Small intestine (tissue), 7 donors: Measurements from ENCODE around the gene GALNT7. TPM values are rescaled to one million over a fixed set of nuclear protein-coding genes. Genes with fewer than 3 reads are reported as not detected.

ENCODE experiments used
- DNase-seq, 2 donors: peaks; one replicate each; pipeline versions ENCODE4 v3.0.0 to v3.0.0-alpha.2; 2013
- FAIRE-seq: peaks from 2 replicates; lab custom pipeline; 2012; peaks lifted over from hg19 to GRCh38; lab: Jason Lieb, UNC
- H3K27ac ChIP-seq, 3 donors: one replicate each; pipeline ENCODE4 v1.5.1; 2013; ENCODE audit warnings: low read length in 2 of 3, mild to moderate bottlenecking in 2 of 3, control low read depth in 1 of 3, inconsistent platforms in 1 of 3, low read depth in 1 of 3, moderate library complexity in 1 of 3
- H3K27me3 ChIP-seq, 3 donors: one replicate each; pipeline ENCODE4 v1.6.1; 2013; ENCODE audit warnings: low read length in 3 of 3, inconsistent platforms in 1 of 3; ENCODE audit not compliant: control insufficient read depth in 3 of 3, insufficient read depth in 3 of 3
- H3K36me3 ChIP-seq, 3 donors: one replicate each; pipeline ENCODE4 v1.6.1; 2013; ENCODE audit warnings: low read length in 3 of 3, inconsistent platforms in 1 of 3, low read depth in 1 of 3, mild to moderate bottlenecking in 1 of 3, moderate library complexity in 1 of 3; ENCODE audit not compliant: control insufficient read depth in 3 of 3, insufficient read depth in 2 of 3
- H3K4me1 ChIP-seq, 3 donors: one replicate each; pipeline ENCODE4 v1.6.1; 2013; ENCODE audit warnings: low read length in 2 of 3, inconsistent platforms in 1 of 3, low read depth in 1 of 3, mild to moderate bottlenecking in 1 of 3, moderate library complexity in 1 of 3; ENCODE audit not compliant: control insufficient read depth in 3 of 3, insufficient read depth in 2 of 3
- H3K4me3 ChIP-seq, 3 donors: one replicate each; pipeline ENCODE4 v1.5.1; 2013; ENCODE audit warnings: low read length in 3 of 3, control low read depth in 1 of 3, inconsistent platforms in 1 of 3, low read depth in 1 of 3, mild to moderate bottlenecking in 1 of 3, moderate library complexity in 1 of 3
- H3K9me3 ChIP-seq, 2 donors: one replicate each; pipeline ENCODE4 v1.6.1; 2013; ENCODE audit warnings: low read depth in 1 of 2, low read length in 1 of 2; ENCODE audit not compliant: control insufficient read depth in 2 of 2, insufficient read depth in 1 of 2
- WGBS, 3 donors: extraction: QIAGEN DNeasy Blood & Tissue Kit; methylation state at CpG; one replicate each; pipeline ENCODE4 v1.1.7; 2013; 5-methylcytosine and 5-hydroxymethylcytosine counted together
- polyA plus RNA-seq, 4 donors: library from polyadenylated mRNA; stranded (reverse) in 3 of 4; unstranded in 1 of 4; fragments of 200-250 nt in 3 of 4; fragments of 120-200 nt in 1 of 4; gene quantifications; one replicate each; pipeline versions ENCODE4 v1.2.1 to v1.2.3, GENCODE V29; 2013
- donor health status: healthy with polysubstance abuse.
- donor health status: control.
- donor health status: control.
- donor health status: Bipolar disorder and iron deficiency.
- donor health status: healthy.

The GALNT7 gene
- polyA plus RNA-seq, 4 donors: 10.0 to 58.4 (median 19.5) TPM

DNA sequence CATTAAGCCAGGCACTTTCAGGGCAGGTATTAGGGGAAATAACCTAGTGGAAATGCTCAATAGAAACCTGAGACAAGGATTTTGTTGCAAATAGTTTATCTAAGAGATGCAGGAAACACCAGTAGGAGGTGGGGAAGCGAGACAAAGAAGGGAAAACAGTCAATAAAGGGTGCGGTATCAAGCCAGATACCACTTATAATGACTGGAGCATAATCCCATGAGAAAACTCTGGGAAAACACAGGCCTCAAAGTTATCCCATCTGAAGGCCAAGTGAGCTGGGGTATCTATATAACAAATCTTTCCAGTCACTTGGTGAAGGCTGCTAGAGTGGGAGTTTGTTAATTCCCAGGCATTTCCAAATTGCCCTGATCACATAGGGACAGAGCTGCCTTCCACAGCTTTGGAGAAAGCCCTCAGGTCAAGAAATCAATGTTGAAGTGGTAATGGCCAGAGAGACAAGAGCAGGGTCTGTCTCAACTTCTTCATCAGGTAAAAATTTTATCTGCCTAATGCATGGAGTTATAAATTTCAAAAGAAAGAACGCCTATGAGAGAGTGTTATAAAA is 175.3 kb downstream of the GALNT7 start:
- H3K36me3 ChIP-seq: no peaks in the 10 kb centered on the region
- H3K4me1 ChIP-seq: no peaks in the 10 kb centered on the region
- H3K4me3 ChIP-seq: no peak overlapping the region
- H3K27ac ChIP-seq: no peak overlapping the region
- 81 to 85% (median 84%) methylated on average over 3 of the region's 3 CpGs for WGBS, 3 donors
- H3K27me3 ChIP-seq: peaks cover 0 to 2% (median 0%) of the 10 kb centered on the region in 3 donors
- DNase-seq (no peak), FAIRE-seq (no peak)
- peaks cover 0 to 8% of the 10 kb centered on the region in 2 donors for H3K9me3 ChIP-seq

DNA sequence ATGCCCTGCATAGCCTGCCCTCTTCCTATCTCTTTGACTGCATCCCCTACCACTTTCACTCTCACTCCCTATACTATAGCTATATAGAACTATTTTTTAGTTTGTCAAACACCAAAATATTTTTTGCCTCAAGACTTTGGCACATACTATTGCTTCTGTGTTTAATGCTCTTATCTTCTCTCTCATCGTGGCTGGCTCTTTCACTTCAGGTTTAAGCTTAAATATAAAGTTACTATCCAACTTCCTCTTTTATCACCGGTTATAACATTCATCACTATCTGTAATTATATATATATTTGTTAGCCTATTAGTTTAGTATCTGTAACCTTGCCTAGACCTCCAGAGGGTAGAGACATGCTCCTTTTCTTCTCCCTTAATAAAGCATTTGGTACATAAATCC is 177.0 kb downstream of the GALNT7 start:
- peaks cover 0 to 2% (median 0%) of the 10 kb centered on the region in 3 donors for H3K27me3 ChIP-seq
- no peaks in the 10 kb centered on the region for H3K36me3 ChIP-seq
- no peak for FAIRE-seq
- H3K27ac ChIP-seq: no peak overlapping the region
- DNase-seq: no peak
- peaks cover 0 to 8% of the 10 kb centered on the region in 2 donors for H3K9me3 ChIP-seq
- H3K4me3 ChIP-seq: no peak overlapping the region
- WGBS, 3 donors: 31 to 55% (median 47%) methylated on average over 2 of the region's 2 CpGs
- no peaks in the 10 kb centered on the region for H3K4me1 ChIP-seq

DNA sequence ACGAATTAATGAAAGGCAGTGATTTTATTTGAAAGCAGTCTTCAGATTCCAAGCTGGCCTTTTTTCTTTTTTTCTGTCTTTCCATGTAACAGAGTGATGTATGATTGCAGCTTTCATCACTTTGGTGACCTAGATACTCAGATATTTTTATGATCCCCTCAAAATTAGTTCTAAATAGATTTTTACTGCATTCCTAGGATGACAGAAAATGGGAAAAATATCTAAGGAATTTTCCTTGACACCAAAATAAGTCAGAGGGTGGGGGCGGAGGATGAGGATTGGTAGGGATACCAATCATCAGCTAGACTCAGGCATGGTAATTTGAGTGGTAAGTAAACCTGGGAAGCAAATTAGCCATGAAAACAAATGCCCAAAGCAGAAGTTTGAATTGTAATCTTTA is 177.5 kb downstream of the GALNT7 start:
- DNase-seq (no peak), FAIRE-seq (no peak)
- H3K4me1 ChIP-seq: no peaks in the 10 kb centered on the region
- H3K4me3 ChIP-seq: no peak overlapping the region
- WGBS, 3 donors: 55 to 94% (median 86%) methylated on average over 2 of the region's 2 CpGs
- no peak overlapping the region for H3K27ac ChIP-seq
- peaks cover 0 to 2% (median 0%) of the 10 kb centered on the region in 3 donors for H3K27me3 ChIP-seq
- no peaks in the 10 kb centered on the region for H3K36me3 ChIP-seq
- H3K9me3 ChIP-seq: peaks cover 0 to 8% of the 10 kb centered on the region in 2 donors

DNA sequence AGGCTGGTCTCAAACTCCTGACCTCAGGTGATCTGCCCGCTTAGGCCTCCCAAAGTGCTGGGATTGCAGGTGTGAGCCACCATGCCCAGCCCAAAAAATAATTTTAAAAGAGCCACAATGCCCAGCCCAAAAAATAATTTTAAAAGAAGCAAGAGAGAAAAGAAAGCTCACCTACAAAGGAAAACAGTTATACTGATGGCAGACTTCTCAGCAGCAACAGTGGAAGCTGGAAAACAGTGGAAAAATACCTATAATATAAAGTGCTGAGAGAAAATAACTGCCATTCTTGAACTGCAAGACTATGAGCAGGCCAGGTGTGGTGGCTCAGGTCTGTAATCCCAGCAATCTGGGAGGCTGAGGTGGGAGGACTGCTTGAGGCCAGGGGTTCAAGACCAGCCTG is 178.9 kb downstream of the GALNT7 start:
- H3K36me3 ChIP-seq: no peaks in the 10 kb centered on the region
- FAIRE-seq (no peak), DNase-seq (no peak)
- H3K27ac ChIP-seq: no peak overlapping the region
- H3K4me1 ChIP-seq: no peaks in the 10 kb centered on the region
- peaks cover 0 to 2% (median 0%) of the 10 kb centered on the region in 3 donors for H3K27me3 ChIP-seq
- H3K9me3 ChIP-seq: peaks cover 0 to 8% of the 10 kb centered on the region in 2 donors
- WGBS, 3 donors: 92 to 100% (median 100%) methylated on average over 1 of the region's 1 CpG
- no peak overlapping the region for H3K4me3 ChIP-seq

DNA sequence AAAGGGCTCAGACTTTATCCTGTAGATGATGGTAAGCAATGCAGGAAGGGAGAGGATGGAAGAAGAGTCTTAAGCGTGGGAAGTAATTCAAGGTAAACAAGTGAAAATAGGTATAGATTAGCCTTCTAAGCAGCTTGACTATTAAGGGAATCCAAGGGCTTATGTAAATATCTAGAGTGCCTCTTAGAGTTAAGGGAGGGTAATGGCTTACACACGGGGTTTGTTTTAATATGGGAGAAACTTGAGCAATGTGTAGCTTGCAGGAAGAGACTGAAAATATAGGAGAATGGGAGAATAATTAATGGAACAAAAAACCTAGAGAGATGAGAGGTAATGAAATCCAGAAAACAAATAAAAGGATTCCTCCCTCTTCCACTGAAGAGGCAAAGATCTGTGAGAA is 189.3 kb downstream of the GALNT7 start:
- no peak for FAIRE-seq

DNA sequence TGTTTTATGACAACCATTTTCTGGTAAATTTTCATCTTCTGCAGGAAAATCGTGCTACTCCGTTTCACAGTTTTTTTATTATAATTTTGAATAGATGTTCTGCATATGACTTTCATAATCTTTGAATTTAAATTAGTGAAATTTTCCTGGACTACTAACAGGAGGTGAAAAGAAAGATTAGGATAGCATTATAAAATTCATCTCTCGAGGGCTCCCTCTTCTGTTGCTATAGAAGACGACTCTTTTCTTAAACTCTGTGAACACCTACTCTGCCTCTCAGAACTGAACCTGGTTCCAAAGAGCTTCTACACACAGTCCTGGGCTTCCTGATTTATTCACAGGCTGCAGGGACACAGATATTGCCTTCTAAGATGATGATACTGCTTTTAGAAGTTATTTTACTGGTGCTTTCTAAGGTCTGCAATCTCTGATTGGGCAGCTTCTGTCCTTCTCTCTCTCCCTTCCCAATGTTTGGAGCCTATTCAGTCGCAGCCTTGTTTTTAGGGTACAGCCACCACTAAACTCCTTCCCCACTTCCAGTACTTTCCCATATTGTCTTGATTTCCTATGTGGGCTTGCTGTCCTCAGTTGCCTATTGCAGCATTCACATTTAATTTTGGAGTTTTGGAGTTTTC is 192.1 kb downstream of the GALNT7 start:
- Histone ChIP-seq H3K9me3 (no peaks in the 10 kb centered on the region), H3K36me3 (no peaks in the 10 kb centered on the region), H3K27me3 (no peaks in the 10 kb centered on the region), H3K4me3 (no peak overlapping the region), H3K27ac (no peak overlapping the region), H3K4me1 (no peaks in the 10 kb centered on the region)
- WGBS, 3 donors: 56 to 58% (median 56%) methylated on average over 5 of the region's 5 CpGs
- no peak for FAIRE-seq
- DNase-seq: peak in 1 of 2 donors; percentile 25

More for the DNA sequence above, 189.3 kb downstream of the GALNT7 start:
- Histone ChIP-seq H3K27me3 (no peaks in the 10 kb centered on the region), H3K4me1 (no peaks in the 10 kb centered on the region), H3K36me3 (no peaks in the 10 kb centered on the region), H3K4me3 (no peak overlapping the region), H3K27ac (no peak overlapping the region), H3K9me3 (no peaks in the 10 kb centered on the region)
- no peak for DNase-seq
- 54 to 68% (median 63%) methylated on average over 2 of the region's 2 CpGs for WGBS, 3 donors

DNA sequence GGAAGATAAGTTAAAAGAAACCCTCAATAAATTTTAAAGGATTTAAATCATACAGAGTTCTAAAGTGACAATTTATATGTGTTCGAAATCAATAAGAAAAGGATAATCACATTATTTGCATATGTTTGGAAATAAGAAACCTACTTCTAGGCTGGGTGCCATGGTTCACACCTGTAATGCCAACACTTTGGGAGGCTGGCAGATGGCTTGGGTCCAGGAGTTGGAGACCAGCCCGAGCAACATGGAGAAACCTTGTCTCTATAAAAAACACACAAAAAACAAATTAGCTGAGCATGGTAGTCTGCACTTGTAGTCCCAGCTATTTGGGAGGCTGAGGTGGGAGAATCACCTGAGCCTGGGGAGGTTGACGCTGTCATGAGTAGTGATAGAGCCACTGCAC is 194.1 kb downstream of the GALNT7 start:
- H3K4me1 ChIP-seq: no peaks in the 10 kb centered on the region
- FAIRE-seq (no peak), DNase-seq (no peak)
- no peak overlapping the region for H3K27ac ChIP-seq
- H3K9me3 ChIP-seq: no peaks in the 10 kb centered on the region
- no peaks in the 10 kb centered on the region for H3K36me3 ChIP-seq
- 72 to 87% (median 75%) methylated on average over 3 of the region's 3 CpGs for WGBS, 3 donors
- no peak overlapping the region for H3K4me3 ChIP-seq
- no peaks in the 10 kb centered on the region for H3K27me3 ChIP-seq

DNA sequence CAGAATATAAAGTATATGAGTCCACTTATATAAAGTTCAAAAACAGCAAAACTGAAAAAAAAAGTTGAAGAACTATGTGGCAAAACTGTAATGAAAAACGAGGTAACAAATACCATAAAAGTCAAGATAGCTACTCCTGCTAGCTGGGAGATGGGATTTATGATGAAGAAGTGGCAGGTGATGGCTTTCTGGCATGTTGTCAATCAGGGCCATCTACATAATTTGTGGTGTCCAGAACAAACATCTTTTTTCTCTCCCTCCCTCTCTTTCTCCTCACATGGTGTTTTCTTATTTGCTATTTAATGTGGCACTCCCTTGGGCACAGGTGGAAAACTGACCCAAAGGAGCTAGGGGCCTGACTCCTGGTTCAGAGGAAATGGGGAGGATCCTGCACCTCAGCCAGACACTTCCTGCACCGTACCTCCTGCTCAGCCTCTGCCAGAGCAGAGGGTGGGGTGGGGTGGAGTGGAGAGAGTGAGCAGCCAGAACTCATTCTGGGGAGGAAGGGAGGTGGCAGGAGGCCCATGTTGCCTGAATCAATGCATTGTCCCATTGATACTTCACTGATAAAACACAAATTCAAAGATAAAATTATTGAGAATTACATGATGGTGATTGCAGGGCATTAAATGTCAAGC is 196.9 kb downstream of the GALNT7 start:
- no peak overlapping the region for H3K4me3 ChIP-seq
- DNase-seq (no peak), FAIRE-seq (no peak)
- H3K4me1 ChIP-seq: no peaks in the 10 kb centered on the region
- no peak overlapping the region for H3K27ac ChIP-seq
- WGBS, 3 donors: 12 to 25% (median 13%) methylated on average over 2 of the region's 2 CpGs
- no peaks in the 10 kb centered on the region for H3K36me3 ChIP-seq
- no peaks in the 10 kb centered on the region for H3K27me3 ChIP-seq
- H3K9me3 ChIP-seq: no peaks in the 10 kb centered on the region
